HEK293 (cell line): ENCODE results near the gene CRHBP.
A peak's percentile ranks its signal among the peaks of the same experiment; 100 is the strongest.

Experiments
- CTCF ChIA-PET: fragments of 350-600 bp; formaldehyde crosslinking; extraction: SDS; loops from one replicate; lab custom pipeline; 2021; ENCODE audit warnings: antibody characterized with exemption; lab: Yijun Ruan, JAX
- POLR2A ChIA-PET: fragments of 300-600 bp; formaldehyde crosslinking; extraction: SDS; loops from one replicate; lab custom pipeline; 2020; ENCODE audit warnings: antibody characterized with exemption, inconsistent platforms; lab: Yijun Ruan, JAX
- H3K27ac ChIP-seq: fragments of 200-500 bp; sonication (Bioruptor generic); 2 replicates; pipeline ENCODE4 v1.5.1; 2014; ENCODE audit warnings: low read depth, low read length, control low read depth, inconsistent platforms; ENCODE audit errors: extremely low read depth
- H3K36me3 ChIP-seq, 2 experiments: fragments of 200-500 bp in 1 of 2; sonication (Bioruptor generic) in 1 of 2; 1 replicate in 1 of 2; 2 replicates in 1 of 2; pipeline ENCODE4 v1.5.1; 2014 to 2017; ENCODE audit warnings: inconsistent platforms in 2 of 2, low read length in 2 of 2; ENCODE audit not compliant: control insufficient read depth in 2 of 2, insufficient read depth in 1 of 2
- H3K4me1 ChIP-seq: fragments of 200-500 bp; sonication (Bioruptor generic); 2 replicates; pipeline ENCODE4 v1.5.1; 2014; ENCODE audit warnings: mild to moderate bottlenecking, low read length, inconsistent platforms; ENCODE audit not compliant: control insufficient read depth, insufficient read depth
- H3K4me3 ChIP-seq: 2 replicates; pipeline ENCODE4 v1.5.1; 2011; ENCODE audit warnings: low read depth, mild to moderate bottlenecking, control low read depth, low read length, moderate library complexity
- H3K9me3 ChIP-seq: fragments of 200-500 bp; sonication (Bioruptor generic); 2 replicates; pipeline ENCODE4 v1.5.1; 2014; ENCODE audit warnings: low read depth, low read length, inconsistent platforms; ENCODE audit not compliant: control insufficient read depth, insufficient read depth
- HOXC10 ChIP-seq: sonication (generic); formaldehyde crosslinking; IDR thresholded peaks from 2 replicates; pipeline ENCODE4 v1.8.1; 2023; ENCODE audit warnings: mild to moderate bottlenecking, missing genetic modification reagents
- MEIS1 ChIP-seq: sonication (generic); formaldehyde crosslinking; IDR thresholded peaks from 2 replicates; pipeline ENCODE4 v1.8.1; 2022; ENCODE audit warnings: missing genetic modification reagents, mild to moderate bottlenecking, borderline replicate concordance
- SALL2 ChIP-seq: fragments of 450-650 bp; formaldehyde crosslinking; IDR thresholded peaks from 2 replicates; pipeline ENCODE4 v1.5.0; 2017; ENCODE audit warnings: missing biosample characterization, mild to moderate bottlenecking, missing genetic modification characterization, borderline replicate concordance
- ZBTB11 ChIP-seq: fragments of 450-650 bp; formaldehyde crosslinking; conservative IDR thresholded peaks from 2 replicates; pipeline ENCODE4 v1.5.1; 2016; ENCODE audit warnings: low read depth, missing biosample characterization, missing genetic modification characterization
- ZBTB44 ChIP-seq: fragments of 450-650 bp; IDR thresholded peaks from 2 replicates; pipeline ENCODE4 v1.5.1; 2018; ENCODE audit warnings: missing biosample characterization, mild to moderate bottlenecking, missing genetic modification characterization
- ZEB2 ChIP-seq: fragments of 450-650 bp; formaldehyde crosslinking; IDR thresholded peaks from 2 replicates; pipeline ENCODE4 v1.5.1; 2016; ENCODE audit warnings: missing biosample characterization, missing genetic modification characterization
- ZFP3 ChIP-seq: fragments of 450-650 bp; formaldehyde crosslinking; IDR thresholded peaks from 2 replicates; pipeline ENCODE4 v1.5.1; 2016; ENCODE audit warnings: low read depth, missing biosample characterization, missing genetic modification characterization
- ZNF174 ChIP-seq: fragments of 450-650 bp; formaldehyde crosslinking; IDR thresholded peaks from 2 replicates; pipeline ENCODE4 v1.5.0; 2017; ENCODE audit warnings: missing biosample characterization, mild to moderate bottlenecking, missing genetic modification characterization
- ZNF23 ChIP-seq: fragments of 450-650 bp; formaldehyde crosslinking; IDR thresholded peaks from 2 replicates; pipeline ENCODE4 v1.5.1; 2016; ENCODE audit warnings: missing biosample characterization, missing genetic modification characterization, borderline replicate concordance
- ZNF302 ChIP-seq: fragments of 450-650 bp; formaldehyde crosslinking; IDR thresholded peaks from 2 replicates; pipeline ENCODE4 v1.5.1; 2016; ENCODE audit warnings: missing biosample characterization, missing genetic modification characterization, low read depth
- ZNF398 ChIP-seq: fragments of 450-650 bp; formaldehyde crosslinking; IDR thresholded peaks from 2 replicates; pipeline ENCODE4 v1.5.1; 2017; ENCODE audit warnings: missing biosample characterization, missing genetic modification characterization
- ZNF501 ChIP-seq: fragments of 450-650 bp; formaldehyde crosslinking; IDR thresholded peaks from 2 replicates; pipeline ENCODE4 v1.5.1; 2016; ENCODE audit warnings: missing biosample characterization, missing genetic modification characterization
- ZNF514 ChIP-seq: fragments of 450-650 bp; formaldehyde crosslinking; IDR thresholded peaks from 2 replicates; pipeline ENCODE4 v1.5.1; 2016; ENCODE audit warnings: missing biosample characterization, missing genetic modification characterization
- ZNF560 ChIP-seq: fragments of 450-650 bp; formaldehyde crosslinking; IDR thresholded peaks from 2 replicates; pipeline ENCODE4 v1.5.1; 2017; ENCODE audit warnings: missing biosample characterization, missing genetic modification characterization, borderline replicate concordance
- ZNF561 ChIP-seq: fragments of 450-650 bp; IDR thresholded peaks from 2 replicates; pipeline ENCODE4 v1.5.1; 2018; ENCODE audit warnings: missing biosample characterization, missing genetic modification characterization, borderline replicate concordance
- ZNF639 ChIP-seq: fragments of 450-650 bp; formaldehyde crosslinking; IDR thresholded peaks from 2 replicates; pipeline ENCODE4 v1.5.1; 2016; ENCODE audit warnings: missing biosample characterization, missing genetic modification characterization
- ZNF704 ChIP-seq: fragments of 450-650 bp; formaldehyde crosslinking; IDR thresholded peaks from 2 replicates; pipeline ENCODE4 v1.5.1; 2016; ENCODE audit warnings: missing biosample characterization, missing genetic modification characterization
- ZNF768 ChIP-seq: fragments of 450-650 bp; formaldehyde crosslinking; IDR thresholded peaks from 2 replicates; pipeline ENCODE4 v1.5.1; 2018; ENCODE audit warnings: missing biosample characterization, mild to moderate bottlenecking, missing genetic modification characterization
- ZNF791 ChIP-seq: fragments of 450-650 bp; formaldehyde crosslinking; IDR thresholded peaks from 2 replicates; pipeline ENCODE4 v1.5.1; 2016; ENCODE audit warnings: missing biosample characterization, missing genetic modification characterization
- ZSCAN16 ChIP-seq: fragments of 450-650 bp; formaldehyde crosslinking; IDR thresholded peaks from 2 replicates; pipeline ENCODE4 v1.5.1; 2016; ENCODE audit warnings: missing biosample characterization, missing genetic modification characterization

CRHBP gene

GRCh38 chr5:76954383-76954763 lies 1.5 kb downstream of the CRHBP start:
- ChIA-PET CTCF (interaction anchor here (0.7 kb wide), 1 partner anchor 1718 kb away, joined by 3 read pairs; no protein-coding TSS in a partner anchor), POLR2A (no interaction called here)
- H3K4me3 ChIP-seq, result peak overlapping the region; percentile 47
- H3K36me3 ChIP-seq, result no peaks in the 10 kb centered on the region
- H3K4me1 ChIP-seq, result no peaks in the 10 kb centered on the region; the same call in 1 of the 2 replicates
- H3K9me3 ChIP-seq, result no peaks in the 10 kb centered on the region
- H3K27ac ChIP-seq, result no peak overlapping the region
- TF ChIP-seq SALL2 (tag by site-specific recombination) (no peak), ZNF561 (tag by site-specific recombination) (no peak), ZNF791 (tag by site-specific recombination) (no peak), ZSCAN16 (tag by site-specific recombination) (no peak), ZNF501 (tag by site-specific recombination) (no peak), MEIS1 (CRISPR knock-in tag) (no peak), ZFP3 (tag by site-specific recombination) (no peak), ZNF174 (tag by site-specific recombination) (no peak), ZNF704 (no peak), ZNF639 (tag by site-specific recombination) (no peak), ZNF398 (tag by site-specific recombination) (no peak), ZBTB44 (tag by site-specific recombination) (no peak), ZNF302 (no peak), HOXC10 (CRISPR knock-in tag) (no peak), ZEB2 (no peak), ZNF514 (tag by site-specific recombination) (no peak), ZNF23 (tag by site-specific recombination) (no peak), ZNF560 (no peak), ZNF768 (tag by site-specific recombination) (no peak), ZBTB11 (tag by site-specific recombination) (no peak)
